Endothelial cell of umbilical vein (primary cell): ENCODE measurements around the gene RIMS4. TPM values are rescaled to one million over a fixed set of nuclear protein-coding genes. Genes with fewer than 3 reads are reported as not detected.
A peak's percentile ranks its signal among the peaks of the same experiment; 100 is the strongest.

Experiments
- BruUV-seq: library from RNA; stranded (reverse); fragments of 400-500 nt; replicated peaks from 2 replicates; lab custom pipeline; 2021; lab: Mats Ljungman, UMichigan
- CTCF ChIA-PET: fragments of 300-600, 350-600 bp; sonication (Branson Sonifier 250); formaldehyde crosslinking; loops from one replicate; lab custom pipeline; 2021; ENCODE audit warnings: antibody characterized with exemption, inconsistent platforms; lab: Charles Lee
- POLR2A ChIA-PET: fragments of 300-600, 350-600 bp; sonication (Branson Sonifier 250); formaldehyde crosslinking; loops from one replicate; lab custom pipeline; 2021; ENCODE audit warnings: antibody characterized with exemption, inconsistent platforms; lab: Charles Lee
- DNase-seq: peaks from one replicate; pipeline ENCODE4 v3.0.0-alpha.2; 2011; ENCODE audit warnings: low read depth, low spot score
- FAIRE-seq: peaks from 2 replicates; lab custom pipeline; 2011; peaks lifted over from hg19 to GRCh38; lab: Jason Lieb, UNC
- H2AFZ ChIP-seq: 2 replicates; pipeline ENCODE4 v1.6.0; 2012; ENCODE audit warnings: low read depth, low read length, control low read depth, inconsistent platforms
- H3K27ac ChIP-seq: 2 replicates; pipeline ENCODE4 v1.5.1; 2011; ENCODE audit warnings: low read depth, mild to moderate bottlenecking, control low read depth, low read length, moderate library complexity; ENCODE audit not compliant: insufficient read depth
- H3K27me3 ChIP-seq, 2 experiments: 2 replicates each; pipeline versions ENCODE4 v1.6.0 to v1.6.1; 2011; ENCODE audit warnings: low read length in 2 of 2, mixed read lengths in 1 of 2; ENCODE audit not compliant: control insufficient read depth in 2 of 2, insufficient read depth in 2 of 2
- H3K36me3 ChIP-seq, 2 experiments: 2 replicates in 1 of 2; 3 replicates in 1 of 2; pipeline ENCODE4 v1.5.1; 2011; ENCODE audit warnings: low read length in 2 of 2, mild to moderate bottlenecking in 1 of 2, moderate library complexity in 1 of 2; ENCODE audit not compliant: control insufficient read depth in 2 of 2, insufficient read depth in 2 of 2; ENCODE audit errors: extremely low read depth in 1 of 2
- H3K4me1 ChIP-seq: 3 replicates; pipeline ENCODE4 v1.5.1; 2011; ENCODE audit warnings: mild to moderate bottlenecking, low read length; ENCODE audit not compliant: control insufficient read depth, insufficient read depth; ENCODE audit errors: extremely low read depth
- H3K4me2 ChIP-seq: 2 replicates; pipeline ENCODE4 v1.6.1; 2011; ENCODE audit warnings: low read length, control low read depth, mixed read lengths; ENCODE audit not compliant: insufficient read depth
- H3K4me3 ChIP-seq, 3 experiments: fragments of 200-600 bp in 1 of 3; sonication (generic), shearing (Covaris generic) in 1 of 3; replicated peaks in 1 of 3; 2 replicates each; pipeline ENCODE4 v1.5.1; 2011 to 2016; ENCODE audit warnings: control low read depth in 3 of 3, low read length in 3 of 3, mild to moderate bottlenecking in 2 of 3, inconsistent platforms in 1 of 3, low read depth in 1 of 3, moderate library complexity in 1 of 3; ENCODE audit not compliant: insufficient read depth in 1 of 3
- H3K79me2 ChIP-seq: 2 replicates; pipeline ENCODE4 v1.6.0; 2012; ENCODE audit warnings: low read length, inconsistent platforms; ENCODE audit not compliant: control insufficient read depth, insufficient read depth
- H3K9ac ChIP-seq: replicated peaks from 2 replicates; pipeline ENCODE3; 2011; ENCODE audit warnings: low read length, control low read depth; ENCODE audit not compliant: insufficient read depth; ENCODE audit errors: extremely low read depth
- H3K9me1 ChIP-seq: replicated peaks from 3 replicates; pipeline ENCODE4 v1.6.0; 2011; ENCODE audit warnings: mild to moderate bottlenecking, low read length; ENCODE audit not compliant: control insufficient read depth, insufficient read depth; ENCODE audit errors: extremely low read depth
- H3K9me3 ChIP-seq: replicated peaks from 2 replicates; pipeline ENCODE4 v1.5.1; 2012; ENCODE audit warnings: low read length, inconsistent platforms; ENCODE audit not compliant: control insufficient read depth, insufficient read depth
- H4K20me1 ChIP-seq: replicated peaks from 2 replicates; pipeline ENCODE3; 2011; ENCODE audit warnings: mild to moderate bottlenecking, low read length; ENCODE audit not compliant: control insufficient read depth, insufficient read depth; ENCODE audit errors: extremely low read depth
- EZH2 ChIP-seq: IDR thresholded peaks from 2 replicates; pipeline ENCODE4 v1.6.1; 2012; ENCODE audit warnings: borderline replicate concordance, low read depth, mild to moderate bottlenecking, moderate library complexity, low read length, inconsistent platforms; ENCODE audit not compliant: severe bottlenecking
- JUN ChIP-seq: IDR thresholded peaks from 2 replicates; pipeline ENCODE4 v1.6.1; 2011; ENCODE audit warnings: borderline replicate concordance, low read depth; ENCODE audit not compliant: insufficient read length, insufficient read depth
- MYC ChIP-seq: IDR thresholded peaks from one replicate; pipeline ENCODE4 v1.6.1; 2011; ENCODE audit warnings: mild to moderate bottlenecking, low read depth, low read length
- POLR2A ChIP-seq: IDR thresholded peaks from 2 replicates; pipeline ENCODE4 v1.6.1; 2012; ENCODE audit warnings: low read depth, mild to moderate bottlenecking, control low read depth, low read length
- POLR2AphosphoS5 ChIP-seq: IDR thresholded peaks from 2 replicates; pipeline ENCODE4 v1.6.1; 2012; ENCODE audit warnings: low read depth, mild to moderate bottlenecking, control low read depth, low read length, moderate library complexity; ENCODE audit not compliant: insufficient read depth
- dilution Hi-C: fragments of 300-500 bp; cut with MboI; formaldehyde crosslinking; loops from one replicate; pipeline ENCODE4 v1.15.0; 2019; ENCODE audit warnings: low sequenced_read_pairs; ENCODE audit not compliant: extremely low pct_ligation_motif_present
- intact Hi-C: fragments of 100-400 bp; cut with micrococcal nuclease; formaldehyde crosslinking; loops from one replicate; pipeline ENCODE4 v1.10.0; 2022
- polyA plus RNA-seq, 4 experiments: library from polyadenylated mRNA; depleted of rRNA in 3 of 4; stranded (reverse) in 3 of 4; unstranded in 1 of 4; fragments of >200 nt; gene quantifications; 2 replicates each; pipeline versions ENCODE4 v1.2.1 to v1.2.3, GENCODE V29; 2011 to 2012; ENCODE audit warnings: missing spikeins in 1 of 4
- total RNA-seq: library from RNA; stranded (reverse); gene quantifications from 2 replicates; pipeline ENCODE4 v1.2.3, GENCODE V29; 2021
- TF ChIP-seq, protein P1 (sequence below): IDR thresholded peaks from 2 replicates; pipeline ENCODE4 v1.6.1; 2011; ENCODE audit not compliant: insufficient read depth, insufficient read length

RIMS4 gene
- total and polyA plus RNA-seq, 2 donors (not counting 3 experiments of a cell fraction or from before 2014, with no cell fraction given), result not detected

DNA sequence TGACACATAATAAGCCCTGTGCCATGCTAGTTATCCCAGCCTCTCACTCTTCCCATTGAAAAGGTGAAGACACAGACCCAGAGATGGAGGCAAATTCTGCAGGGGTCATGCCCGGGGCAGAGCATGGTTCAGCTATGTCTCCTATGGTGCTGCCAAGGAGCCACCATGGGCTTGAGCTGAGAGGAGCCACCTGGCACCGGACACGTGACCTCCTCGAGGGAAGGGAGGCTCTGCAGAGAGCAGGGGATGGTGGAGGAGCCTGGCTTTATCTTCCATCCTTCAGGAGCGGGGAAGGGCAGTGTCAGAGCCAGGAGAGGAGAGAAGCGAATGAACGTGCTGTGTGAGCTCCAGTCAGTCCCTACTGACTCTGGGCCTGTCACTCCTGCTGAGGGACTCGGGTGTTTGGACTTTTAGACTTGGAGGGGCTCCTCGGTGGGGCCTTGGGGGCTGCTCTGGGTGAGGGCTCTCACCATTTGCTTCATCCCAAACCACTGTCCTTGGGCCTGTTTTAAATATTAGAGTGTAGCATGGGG lies 106.3 kb downstream of the RIMS4 start:
- H3K36me3 ChIP-seq, result no peaks in the 10 kb centered on the region
- CTCF ChIA-PET, result interaction anchor here (0.8 to 2.5 kb wide), 4 partner anchors 17 to 28 kb away, joined by 3 to 11 read pairs (median 6); no protein-coding TSS in a partner anchor
- TF ChIP-seq POLR2A (no peak), POLR2AphosphoS5 (no peak), JUN (no peak)
- dilution Hi-C loops (no loop called here), intact Hi-C loops (loop anchor here (1.0 kb wide), 1 partner anchor 9 kb away; no protein-coding TSS in a partner anchor)
- POLR2A ChIA-PET, result no interaction called here
- FAIRE-seq (no peak), DNase-seq (no peak)
- H3K4me1 ChIP-seq, result peaks cover 13% of the 10 kb centered on the region
- no peak overlapping the region for H2AFZ ChIP-seq
- no peaks in the 10 kb centered on the region for H4K20me1 ChIP-seq
- no peaks in the 10 kb centered on the region for H3K9me3 ChIP-seq
- H3K27ac ChIP-seq, result no peak overlapping the region
- no peak overlapping the region for H3K4me2 ChIP-seq
- H3K9ac ChIP-seq, result no peak overlapping the region
- H3K27me3 ChIP-seq, result no peaks in the 10 kb centered on the region
- H3K9me1 ChIP-seq, result no peaks in the 10 kb centered on the region
- H3K79me2 ChIP-seq, result no peaks in the 10 kb centered on the region
- no TSS peak for BruUV-seq
- H3K4me3 ChIP-seq, result no peak overlapping the region

DNA sequence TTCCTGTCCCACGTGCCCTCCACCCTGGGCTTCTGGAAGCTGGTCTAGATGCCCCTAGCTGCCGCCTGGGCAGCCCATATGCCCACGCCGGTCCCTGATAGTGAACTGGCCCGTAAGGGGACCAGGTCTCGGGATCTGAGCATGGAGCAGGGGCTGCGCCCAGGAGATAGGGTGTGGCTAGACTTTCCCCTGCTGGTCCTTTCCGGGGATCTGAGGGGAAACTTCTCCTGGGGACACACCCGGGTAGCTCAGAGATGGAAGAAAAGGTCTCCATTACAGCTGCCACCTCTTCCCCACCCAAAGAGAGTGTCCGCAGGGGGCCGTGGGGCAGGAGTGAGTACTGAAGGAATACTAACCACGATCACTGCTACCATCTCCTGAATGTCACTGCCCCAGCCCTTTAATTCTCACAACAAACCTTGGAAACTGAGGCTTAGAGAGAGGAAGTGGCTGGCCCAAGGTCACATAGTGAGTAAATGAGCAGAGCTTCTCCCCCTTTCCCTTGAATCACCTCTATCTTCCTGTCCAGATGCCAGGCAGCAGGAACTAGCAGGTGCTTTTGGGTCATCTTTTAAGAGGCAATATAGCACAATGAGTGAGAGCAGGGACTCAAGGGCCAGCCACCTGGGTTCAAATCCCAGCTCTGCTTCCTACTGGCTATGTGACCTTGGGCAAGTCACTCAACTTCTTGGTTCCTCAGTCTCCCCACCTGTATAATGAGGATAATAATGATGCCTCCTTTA lies 107.0 kb downstream of the RIMS4 start:
- CTCF ChIA-PET, result interaction anchor here (1.0 to 2.5 kb wide), 9 partner anchors 10 to 40 kb away, joined by 3 to 11 read pairs (median 5); partner anchors contain the start of gene CCN5
- H3K4me2 ChIP-seq, result no peak overlapping the region
- peak; percentile 34 for DNase-seq

More for the DNA sequence above, 107.0 kb downstream of the RIMS4 start:
- no peaks in the 10 kb centered on the region for H3K9me3 ChIP-seq
- dilution Hi-C loops, result no loop called here
- H3K9me1 ChIP-seq, result no peaks in the 10 kb centered on the region
- peak; percentile 60 for FAIRE-seq
- peak overlapping the region; percentile 9 for H2AFZ ChIP-seq
- no peak overlapping the region for H3K9ac ChIP-seq
- no peak overlapping the region for H3K4me3 ChIP-seq
- no peaks in the 10 kb centered on the region for H4K20me1 ChIP-seq
- no peaks in the 10 kb centered on the region for H3K79me2 ChIP-seq
- no peak for TF ChIP-seq MYC
- TF ChIP-seq POLR2A, result no peak
- TF ChIP-seq POLR2AphosphoS5, result no peak
- no peak for TF ChIP-seq EZH2
- TF ChIP-seq, protein P1, sequence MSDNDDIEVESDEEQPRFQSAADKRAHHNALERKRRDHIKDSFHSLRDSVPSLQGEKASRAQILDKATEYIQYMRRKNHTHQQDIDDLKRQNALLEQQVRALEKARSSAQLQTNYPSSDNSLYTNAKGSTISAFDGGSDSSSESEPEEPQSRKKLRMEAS, result no peak
- no TSS peak for BruUV-seq
- H3K36me3 ChIP-seq, result no peaks in the 10 kb centered on the region
- H3K27ac ChIP-seq, result no peak overlapping the region
- POLR2A ChIA-PET, result interaction anchor here (1.0 kb wide), 1 partner anchor 11 kb away, joined by 3 read pairs; no protein-coding TSS in a partner anchor
- peaks cover 13% of the 10 kb centered on the region for H3K4me1 ChIP-seq
- intact Hi-C loops, result loop anchor here (1.0 kb wide), 1 partner anchor 8 kb away; no protein-coding TSS in a partner anchor
- H3K27me3 ChIP-seq, result no peaks in the 10 kb centered on the region
